ENCODE measurements around the gene ABCA13.

ABCA13 gene

GRCh38 chr7:48161407-48162125, 9.7 kb upstream of the ABCA13 start:
- Mint-ChIP-seq H3K4me3 (no peak overlapping the region), H3K4me1 (peaks cover 5% of the 10 kb centered on the region), H3K27me3 (peaks cover 41% of the 10 kb centered on the region), H3K27ac (no peak overlapping the region), H3K9me3 (peaks cover 0 to 19% of the 10 kb centered on the region in 2 donors)
- no peak for ATAC-seq
- DNase-seq, result no peak

GRCh38 chr7:48165157-48165556, 6.1 kb upstream of the ABCA13 start:
- Mint-ChIP-seq H3K9me3 (peaks cover 9 to 19% of the 10 kb centered on the region in 2 donors), H3K27ac (no peak overlapping the region), H3K27me3 (peaks cover 23% of the 10 kb centered on the region), H3K4me3 (no peak overlapping the region), H3K4me1 (peaks cover 5% of the 10 kb centered on the region)
- ATAC-seq (no peak), DNase-seq (no peak)

GRCh38 chr7:48168159-48168558, 3.1 kb upstream of the ABCA13 start:
- ATAC-seq (no peak), DNase-seq (no peak)
- H3K27ac Mint-ChIP-seq, result no peak overlapping the region
- peaks cover 6 to 9% of the 10 kb centered on the region in 2 donors for H3K9me3 Mint-ChIP-seq
- peaks cover 18% of the 10 kb centered on the region for H3K27me3 Mint-ChIP-seq
- H3K4me1 Mint-ChIP-seq, result no peaks in the 10 kb centered on the region
- no peak overlapping the region for H3K4me3 Mint-ChIP-seq

- Mint-ChIP-seq H3K27ac (no peak overlapping the region), H3K27me3 (peaks cover under 1% of the 10 kb centered on the region), H3K9me3 (peaks cover 0 to 9% of the 10 kb centered on the region in 2 donors), H3K4me1 (no peaks in the 10 kb centered on the region), H3K4me3 (no peak overlapping the region)
- DNase-seq (no peak), ATAC-seq (no peak)
These were observed 752 bp upstream of the ABCA13 start for GRCh38 chr7:48170506-48170905.

GRCh38 chr7:48173313-48173712, 2.1 kb downstream of the ABCA13 start:
- Mint-ChIP-seq H3K27me3 (no peaks in the 10 kb centered on the region), H3K27ac (no peak overlapping the region), H3K4me3 (no peak overlapping the region), H3K9me3 (no peaks in the 10 kb centered on the region), H3K4me1 (no peaks in the 10 kb centered on the region)
- DNase-seq (no peak), ATAC-seq (no peak)

GRCh38 chr7:48173756-48174382, 2.6 kb downstream of the ABCA13 start:
- DNase-seq (no peak), ATAC-seq (no peak)
- H3K27ac Mint-ChIP-seq, result no peak overlapping the region
- H3K9me3 Mint-ChIP-seq, result no peaks in the 10 kb centered on the region
- no peaks in the 10 kb centered on the region for H3K4me1 Mint-ChIP-seq
- no peak overlapping the region for H3K4me3 Mint-ChIP-seq
- H3K27me3 Mint-ChIP-seq, result no peaks in the 10 kb centered on the region

- H3K4me3 Mint-ChIP-seq, result no peak overlapping the region
- ATAC-seq (no peak), DNase-seq (no peak)
- H3K4me1 Mint-ChIP-seq, result no peaks in the 10 kb centered on the region
- no peaks in the 10 kb centered on the region for H3K27me3 Mint-ChIP-seq
- no peak overlapping the region for H3K27ac Mint-ChIP-seq
- no peaks in the 10 kb centered on the region for H3K9me3 Mint-ChIP-seq
These were observed 3.8 kb downstream of the ABCA13 start for GRCh38 chr7:48175019-48175418.

- Mint-ChIP-seq H3K4me1 (no peaks in the 10 kb centered on the region), H3K4me3 (no peak overlapping the region)
- ATAC-seq, result no peak
These were observed 5.2 kb downstream of the ABCA13 start for GRCh38 chr7:48176356-48176893.

GRCh38 chr7:48177271-48177670, 6.0 kb downstream of the ABCA13 start:
- Mint-ChIP-seq H3K27me3 (no peaks in the 10 kb centered on the region), H3K4me3 (no peak overlapping the region), H3K9me3 (no peaks in the 10 kb centered on the region), H3K4me1 (no peaks in the 10 kb centered on the region), H3K27ac (no peak overlapping the region)
- ATAC-seq (no peak), DNase-seq (no peak)

More at GRCh38 chr7:48176356-48176893, 5.2 kb downstream of the ABCA13 start:
- H3K9me3 Mint-ChIP-seq, result no peaks in the 10 kb centered on the region
- no peaks in the 10 kb centered on the region for H3K27me3 Mint-ChIP-seq
- no peak for DNase-seq
- H3K27ac Mint-ChIP-seq, result no peak overlapping the region

GRCh38 chr7:48179496-48180030, 8.3 kb downstream of the ABCA13 start:
- ATAC-seq, result no peak
- Mint-ChIP-seq H3K4me3 (no peak overlapping the region), H3K27ac (no peak overlapping the region)

GRCh38 chr7:48180981-48181380, 9.7 kb downstream of the ABCA13 start:
- H3K27ac Mint-ChIP-seq, result no peak overlapping the region
- no peaks in the 10 kb centered on the region for H3K27me3 Mint-ChIP-seq
- ATAC-seq (no peak), DNase-seq (no peak)
- no peaks in the 10 kb centered on the region for H3K9me3 Mint-ChIP-seq
- H3K4me1 Mint-ChIP-seq, result peaks cover 7% of the 10 kb centered on the region
- H3K4me3 Mint-ChIP-seq, result no peak overlapping the region

More at GRCh38 chr7:48179496-48180030, 8.3 kb downstream of the ABCA13 start:
- H3K9me3 Mint-ChIP-seq, result no peaks in the 10 kb centered on the region
- DNase-seq, result no peak
- peaks cover 7% of the 10 kb centered on the region for H3K4me1 Mint-ChIP-seq
- H3K27me3 Mint-ChIP-seq, result no peaks in the 10 kb centered on the region

- Mint-ChIP-seq H3K4me1 (peaks cover 7% of the 10 kb centered on the region), H3K9me3 (peaks cover 4% of the 10 kb centered on the region in 2 donors), H3K4me3 (no peak overlapping the region), H3K27me3 (peaks cover 1% of the 10 kb centered on the region), H3K27ac (no peak overlapping the region)
- no peak for DNase-seq
- no peak for ATAC-seq
These were observed 11.6 kb downstream of the ABCA13 start for GRCh38 chr7:48182718-48183369.

GRCh38 chr7:48183370-48183743, 12.1 kb downstream of the ABCA13 start:
- no peak for DNase-seq
- H3K27me3 Mint-ChIP-seq, result peaks cover 7% of the 10 kb centered on the region
- no peak overlapping the region for H3K27ac Mint-ChIP-seq
- H3K9me3 Mint-ChIP-seq, result peaks cover 5 to 10% of the 10 kb centered on the region in 2 donors
- no peak overlapping the region for H3K4me3 Mint-ChIP-seq
- peaks cover 7% of the 10 kb centered on the region for H3K4me1 Mint-ChIP-seq
- ATAC-seq, result no peak

GRCh38 chr7:48183965-48184364, 12.7 kb downstream of the ABCA13 start:
- ATAC-seq, result no peak
- Mint-ChIP-seq H3K27ac (no peak overlapping the region), H3K4me3 (no peak overlapping the region), H3K9me3 (peaks cover 5 to 11% of the 10 kb centered on the region in 2 donors), H3K27me3 (peaks cover 13% of the 10 kb centered on the region), H3K4me1 (peaks cover 7% of the 10 kb centered on the region)
- no peak for DNase-seq

GRCh38 chr7:48188776-48189520, 17.7 kb downstream of the ABCA13 start:
- Mint-ChIP-seq H3K4me3 (no peak overlapping the region), H3K27me3 (peaks cover 14% of the 10 kb centered on the region), H3K4me1 (no peaks in the 10 kb centered on the region), H3K27ac (no peak overlapping the region), H3K9me3 (peaks cover 5 to 11% of the 10 kb centered on the region in 2 donors)
- ATAC-seq (no peak), DNase-seq (no peak)
